ENCODE data around the gene POFUT1.

DNA sequence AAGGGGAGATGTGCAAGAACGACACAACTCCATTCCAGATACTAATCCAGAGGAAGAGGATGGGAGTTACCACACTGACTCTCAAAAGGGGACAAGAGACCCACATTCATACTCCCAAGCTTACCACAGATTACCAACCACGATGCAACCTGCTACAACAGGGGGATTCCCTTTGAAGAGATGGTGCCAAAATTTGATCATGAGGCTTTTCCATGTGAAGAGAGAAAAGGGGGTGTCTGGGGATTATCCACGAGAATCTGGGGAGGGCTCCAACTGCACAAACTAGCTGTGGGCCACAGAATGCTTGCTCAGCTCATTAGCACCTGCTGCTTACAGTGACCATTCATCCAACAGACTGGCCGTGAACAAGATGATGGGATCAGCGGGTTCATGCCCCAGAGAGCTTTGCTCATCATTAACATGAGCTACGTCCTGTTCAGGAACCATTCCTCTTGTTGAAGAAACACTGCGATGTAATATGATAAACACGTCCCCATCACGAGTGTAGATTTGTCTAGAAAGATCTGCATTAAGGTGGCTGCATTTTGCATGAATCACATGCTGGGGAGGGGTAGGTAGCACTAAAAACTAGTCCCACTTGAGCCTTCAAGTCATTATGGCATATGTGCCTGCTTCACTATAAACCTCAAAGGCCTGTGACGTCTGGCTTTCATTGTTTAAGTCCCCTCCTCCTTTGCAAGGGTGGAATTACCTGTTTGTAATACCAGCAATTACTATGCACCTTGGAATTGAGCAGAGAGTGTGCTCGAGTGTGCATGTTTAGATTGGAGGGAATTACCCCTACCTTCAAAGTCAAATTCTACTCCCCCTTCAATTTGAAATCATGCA is 4.1 kb upstream of the POFUT1 start:
- no peak for TF ChIP-seq YY1 (IDR thresholded peaks at IDR 0.05; ENCODE audit: insufficient read depth, insufficient read length)
- TF ChIP-seq ZNF274 (IDR thresholded peaks at IDR 0.05; ENCODE audit: low read depth, low read length): no peak
